Measurements from ENCODE around the gene GRIN2D.

DNA sequence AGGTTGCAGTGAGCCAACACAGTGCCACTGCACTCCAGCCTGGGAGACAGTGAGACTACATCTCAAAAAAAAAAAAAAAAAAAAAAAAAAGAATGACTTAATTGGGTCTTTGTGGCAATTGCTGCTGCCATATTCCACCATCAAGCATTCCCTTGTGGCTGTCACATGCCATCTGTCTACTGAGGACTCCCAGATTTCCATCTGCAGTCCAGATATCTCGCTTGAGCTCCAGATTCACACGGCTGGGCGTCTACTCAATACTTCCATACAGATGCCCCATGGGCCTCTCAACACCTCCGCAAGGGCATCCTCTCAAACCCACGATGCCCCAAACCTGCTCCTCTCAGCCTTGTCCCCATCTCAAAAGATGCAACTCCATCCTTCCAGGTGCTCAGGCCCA, 42.6 kb upstream of the GRIN2D start:
- TF ChIP-seq, protein P1, sequence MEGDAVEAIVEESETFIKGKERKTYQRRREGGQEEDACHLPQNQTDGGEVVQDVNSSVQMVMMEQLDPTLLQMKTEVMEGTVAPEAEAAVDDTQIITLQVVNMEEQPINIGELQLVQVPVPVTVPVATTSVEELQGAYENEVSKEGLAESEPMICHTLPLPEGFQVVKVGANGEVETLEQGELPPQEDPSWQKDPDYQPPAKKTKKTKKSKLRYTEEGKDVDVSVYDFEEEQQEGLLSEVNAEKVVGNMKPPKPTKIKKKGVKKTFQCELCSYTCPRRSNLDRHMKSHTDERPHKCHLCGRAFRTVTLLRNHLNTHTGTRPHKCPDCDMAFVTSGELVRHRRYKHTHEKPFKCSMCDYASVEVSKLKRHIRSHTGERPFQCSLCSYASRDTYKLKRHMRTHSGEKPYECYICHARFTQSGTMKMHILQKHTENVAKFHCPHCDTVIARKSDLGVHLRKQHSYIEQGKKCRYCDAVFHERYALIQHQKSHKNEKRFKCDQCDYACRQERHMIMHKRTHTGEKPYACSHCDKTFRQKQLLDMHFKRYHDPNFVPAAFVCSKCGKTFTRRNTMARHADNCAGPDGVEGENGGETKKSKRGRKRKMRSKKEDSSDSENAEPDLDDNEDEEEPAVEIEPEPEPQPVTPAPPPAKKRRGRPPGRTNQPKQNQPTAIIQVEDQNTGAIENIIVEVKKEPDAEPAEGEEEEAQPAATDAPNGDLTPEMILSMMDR (IDR thresholded peaks at IDR 0.05) = no peak
- TF ChIP-seq, protein P2, sequence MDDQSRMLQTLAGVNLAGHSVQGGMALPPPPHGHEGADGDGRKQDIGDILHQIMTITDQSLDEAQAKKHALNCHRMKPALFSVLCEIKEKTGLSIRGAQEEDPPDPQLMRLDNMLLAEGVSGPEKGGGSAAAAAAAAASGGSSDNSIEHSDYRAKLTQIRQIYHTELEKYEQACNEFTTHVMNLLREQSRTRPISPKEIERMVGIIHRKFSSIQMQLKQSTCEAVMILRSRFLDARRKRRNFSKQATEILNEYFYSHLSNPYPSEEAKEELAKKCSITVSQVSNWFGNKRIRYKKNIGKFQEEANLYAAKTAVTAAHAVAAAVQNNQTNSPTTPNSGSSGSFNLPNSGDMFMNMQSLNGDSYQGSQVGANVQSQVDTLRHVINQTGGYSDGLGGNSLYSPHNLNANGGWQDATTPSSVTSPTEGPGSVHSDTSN (IDR thresholded peaks at IDR 0.05) = no peak
- TF ChIP-seq, protein P3, sequence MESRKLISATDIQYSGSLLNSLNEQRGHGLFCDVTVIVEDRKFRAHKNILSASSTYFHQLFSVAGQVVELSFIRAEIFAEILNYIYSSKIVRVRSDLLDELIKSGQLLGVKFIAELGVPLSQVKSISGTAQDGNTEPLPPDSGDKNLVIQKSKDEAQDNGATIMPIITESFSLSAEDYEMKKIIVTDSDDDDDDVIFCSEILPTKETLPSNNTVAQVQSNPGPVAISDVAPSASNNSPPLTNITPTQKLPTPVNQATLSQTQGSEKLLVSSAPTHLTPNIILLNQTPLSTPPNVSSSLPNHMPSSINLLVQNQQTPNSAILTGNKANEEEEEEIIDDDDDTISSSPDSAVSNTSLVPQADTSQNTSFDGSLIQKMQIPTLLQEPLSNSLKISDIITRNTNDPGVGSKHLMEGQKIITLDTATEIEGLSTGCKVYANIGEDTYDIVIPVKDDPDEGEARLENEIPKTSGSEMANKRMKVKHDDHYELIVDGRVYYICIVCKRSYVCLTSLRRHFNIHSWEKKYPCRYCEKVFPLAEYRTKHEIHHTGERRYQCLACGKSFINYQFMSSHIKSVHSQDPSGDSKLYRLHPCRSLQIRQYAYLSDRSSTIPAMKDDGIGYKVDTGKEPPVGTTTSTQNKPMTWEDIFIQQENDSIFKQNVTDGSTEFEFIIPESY (IDR thresholded peaks at IDR 0.05; ENCODE audit: borderline replicate concordance, low read depth) = no peak
- TF ChIP-seq TAF1 (IDR thresholded peaks at IDR 0.05; ENCODE audit: borderline replicate concordance, low read depth, low read length) (no peak), POLR2AphosphoS5 (IDR thresholded peaks at IDR 0.05; ENCODE audit: low read depth, low read length) (no peak), NRF1 (IDR thresholded peaks at IDR 0.05; ENCODE audit: low read depth, low read length) (no peak), FOSL2 (IDR thresholded peaks at IDR 0.05; ENCODE audit: borderline replicate concordance, low read depth) (no peak), SMC3 (IDR thresholded peaks at IDR 0.05; ENCODE audit: low read depth, low read length) (no peak), ELF1 (IDR thresholded peaks at IDR 0.05) (no peak), MEF2A (IDR thresholded peaks at IDR 0.05; ENCODE audit: borderline replicate concordance, low read depth) (no peak), NFIC (IDR thresholded peaks at IDR 0.05; ENCODE audit: borderline replicate concordance) (no peak), GABPA (IDR thresholded peaks at IDR 0.05; ENCODE audit: low read depth) (no peak)
- TF ChIP-seq, protein P4, sequence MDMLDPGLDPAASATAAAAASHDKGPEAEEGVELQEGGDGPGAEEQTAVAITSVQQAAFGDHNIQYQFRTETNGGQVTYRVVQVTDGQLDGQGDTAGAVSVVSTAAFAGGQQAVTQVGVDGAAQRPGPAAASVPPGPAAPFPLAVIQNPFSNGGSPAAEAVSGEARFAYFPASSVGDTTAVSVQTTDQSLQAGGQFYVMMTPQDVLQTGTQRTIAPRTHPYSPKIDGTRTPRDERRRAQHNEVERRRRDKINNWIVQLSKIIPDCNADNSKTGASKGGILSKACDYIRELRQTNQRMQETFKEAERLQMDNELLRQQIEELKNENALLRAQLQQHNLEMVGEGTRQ (IDR thresholded peaks at IDR 0.05; ENCODE audit: borderline replicate concordance, low read depth, low read length) = no peak
- TF ChIP-seq, protein P5, sequence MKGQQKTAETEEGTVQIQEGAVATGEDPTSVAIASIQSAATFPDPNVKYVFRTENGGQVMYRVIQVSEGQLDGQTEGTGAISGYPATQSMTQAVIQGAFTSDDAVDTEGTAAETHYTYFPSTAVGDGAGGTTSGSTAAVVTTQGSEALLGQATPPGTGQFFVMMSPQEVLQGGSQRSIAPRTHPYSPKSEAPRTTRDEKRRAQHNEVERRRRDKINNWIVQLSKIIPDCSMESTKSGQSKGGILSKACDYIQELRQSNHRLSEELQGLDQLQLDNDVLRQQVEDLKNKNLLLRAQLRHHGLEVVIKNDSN (IDR thresholded peaks at IDR 0.05; ENCODE audit: borderline replicate concordance, low read depth) = no peak
